WI38 (cell line): ENCODE measurements around the gene VSTM2B.

Experiments
- H3K4me3 ChIP-seq: 2 replicates; pipeline ENCODE4 v1.5.1; 2011; ENCODE audit warnings: low read depth, mild to moderate bottlenecking, control low read depth, low read length
- TF ChIP-seq, protein P1 (sequence below): IDR thresholded peaks from 2 replicates; pipeline ENCODE4 v1.5.1; 2012; ENCODE audit warnings: low read depth, mild to moderate bottlenecking, control low read depth, low read length

VSTM2B gene

DNA sequence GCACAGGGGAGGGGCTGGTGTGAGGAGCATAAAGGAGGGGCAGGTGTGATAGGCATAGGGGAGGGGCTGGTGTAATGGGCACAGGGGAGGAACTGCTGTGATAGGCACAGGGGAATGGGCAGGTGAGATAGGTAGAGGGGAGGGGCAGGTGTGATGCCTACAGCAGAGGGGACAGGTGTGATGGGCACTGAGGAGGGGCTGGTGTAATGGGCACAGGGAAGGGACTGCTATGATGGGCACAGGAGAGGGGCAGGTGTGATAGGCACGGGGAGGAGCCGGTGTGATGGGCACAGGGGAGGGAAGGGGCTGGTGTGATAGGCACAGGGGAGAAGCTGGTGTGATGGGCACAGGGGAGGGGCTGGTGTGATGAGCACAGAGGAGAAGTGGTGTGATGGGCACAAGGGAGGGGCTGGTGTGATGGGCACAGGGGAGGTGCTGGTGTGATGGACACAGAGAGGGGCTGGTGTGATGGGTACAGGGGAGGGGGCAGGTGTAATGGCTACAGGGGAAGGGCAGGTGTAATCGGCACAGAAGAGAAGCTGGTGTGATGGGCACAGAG is 40.8 kb downstream of the VSTM2B start:
- no peak overlapping the region for H3K4me3 ChIP-seq
- TF ChIP-seq, protein P1, sequence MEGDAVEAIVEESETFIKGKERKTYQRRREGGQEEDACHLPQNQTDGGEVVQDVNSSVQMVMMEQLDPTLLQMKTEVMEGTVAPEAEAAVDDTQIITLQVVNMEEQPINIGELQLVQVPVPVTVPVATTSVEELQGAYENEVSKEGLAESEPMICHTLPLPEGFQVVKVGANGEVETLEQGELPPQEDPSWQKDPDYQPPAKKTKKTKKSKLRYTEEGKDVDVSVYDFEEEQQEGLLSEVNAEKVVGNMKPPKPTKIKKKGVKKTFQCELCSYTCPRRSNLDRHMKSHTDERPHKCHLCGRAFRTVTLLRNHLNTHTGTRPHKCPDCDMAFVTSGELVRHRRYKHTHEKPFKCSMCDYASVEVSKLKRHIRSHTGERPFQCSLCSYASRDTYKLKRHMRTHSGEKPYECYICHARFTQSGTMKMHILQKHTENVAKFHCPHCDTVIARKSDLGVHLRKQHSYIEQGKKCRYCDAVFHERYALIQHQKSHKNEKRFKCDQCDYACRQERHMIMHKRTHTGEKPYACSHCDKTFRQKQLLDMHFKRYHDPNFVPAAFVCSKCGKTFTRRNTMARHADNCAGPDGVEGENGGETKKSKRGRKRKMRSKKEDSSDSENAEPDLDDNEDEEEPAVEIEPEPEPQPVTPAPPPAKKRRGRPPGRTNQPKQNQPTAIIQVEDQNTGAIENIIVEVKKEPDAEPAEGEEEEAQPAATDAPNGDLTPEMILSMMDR, result no peak

DNA sequence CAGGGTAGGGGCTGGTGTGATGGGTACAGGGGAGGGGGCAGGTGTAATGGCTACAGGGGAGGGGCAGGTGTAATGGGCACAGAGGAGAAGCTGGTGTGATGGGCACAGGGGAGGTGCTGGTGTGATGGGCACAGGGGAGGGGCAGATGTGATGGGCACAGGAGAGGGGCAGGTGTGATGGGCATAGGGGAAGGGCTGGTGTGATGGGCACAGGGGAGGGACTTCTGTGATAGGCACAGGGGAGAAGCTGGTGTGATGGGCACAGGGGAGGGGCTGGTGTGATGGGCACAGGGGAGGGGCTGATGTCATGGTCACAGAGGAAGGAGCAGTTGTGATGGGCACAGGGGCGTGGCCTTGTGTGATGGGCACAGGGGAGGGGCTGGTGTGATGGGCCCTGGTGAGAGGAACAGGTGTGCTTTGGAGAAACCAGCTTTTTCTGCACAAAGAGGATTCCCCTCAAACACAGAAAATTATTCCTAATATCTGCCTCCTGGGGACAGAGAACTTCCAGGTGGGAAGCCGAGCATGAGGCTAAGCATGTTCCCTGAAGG is 41.6 kb downstream of the VSTM2B start:
- TF ChIP-seq, protein P1, result no peak
- H3K4me3 ChIP-seq, result no peak overlapping the region

DNA sequence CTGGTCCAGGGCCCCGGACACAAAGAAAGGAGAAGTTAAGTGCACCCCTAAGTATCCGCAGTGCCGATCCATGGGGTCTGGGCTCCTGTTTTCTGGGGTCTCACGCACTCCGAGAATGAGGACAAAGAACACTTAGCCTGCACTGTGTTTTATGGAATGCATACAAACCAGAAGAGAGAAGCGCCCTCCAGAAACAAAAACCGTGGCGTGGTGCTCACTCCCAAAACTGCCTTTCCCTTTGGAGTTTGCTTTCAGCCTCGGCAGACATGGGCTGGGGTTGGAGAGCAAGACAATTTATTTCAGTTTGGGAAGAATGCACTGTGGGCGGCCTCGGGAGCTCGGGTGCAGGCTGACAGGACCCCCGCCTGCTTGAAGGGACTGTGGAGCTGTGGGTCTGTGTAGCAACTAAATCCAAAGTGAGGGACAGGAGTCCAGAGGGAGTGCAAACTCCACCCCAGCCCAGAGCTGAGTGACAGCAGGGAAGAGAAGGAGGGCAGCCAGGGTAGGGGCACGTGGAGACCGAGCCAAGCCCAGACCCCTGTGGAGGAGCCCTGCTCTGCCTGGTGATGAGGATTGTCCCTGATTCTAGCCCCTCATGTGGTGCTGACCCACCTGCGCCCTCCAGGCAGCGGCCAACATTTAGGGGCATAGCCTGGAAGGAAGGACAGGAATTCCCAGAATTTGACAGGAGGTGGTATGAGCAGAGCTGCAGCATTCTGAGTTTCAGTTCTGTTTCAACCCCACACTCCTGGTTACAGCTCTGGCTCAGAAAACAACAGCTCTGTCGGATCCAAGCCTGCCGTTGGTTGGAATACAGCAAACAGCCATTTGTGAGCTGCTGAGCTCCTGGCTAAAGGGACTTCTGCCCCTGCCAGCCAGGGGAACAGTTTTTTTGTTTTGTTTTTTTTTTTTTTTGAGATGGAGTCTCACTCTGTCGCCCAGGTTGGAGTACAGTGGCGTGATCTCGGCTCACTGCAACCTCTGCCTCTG is 42.5 kb downstream of the VSTM2B start:
- TF ChIP-seq, protein P1, result no peak
- no peak overlapping the region for H3K4me3 ChIP-seq

DNA sequence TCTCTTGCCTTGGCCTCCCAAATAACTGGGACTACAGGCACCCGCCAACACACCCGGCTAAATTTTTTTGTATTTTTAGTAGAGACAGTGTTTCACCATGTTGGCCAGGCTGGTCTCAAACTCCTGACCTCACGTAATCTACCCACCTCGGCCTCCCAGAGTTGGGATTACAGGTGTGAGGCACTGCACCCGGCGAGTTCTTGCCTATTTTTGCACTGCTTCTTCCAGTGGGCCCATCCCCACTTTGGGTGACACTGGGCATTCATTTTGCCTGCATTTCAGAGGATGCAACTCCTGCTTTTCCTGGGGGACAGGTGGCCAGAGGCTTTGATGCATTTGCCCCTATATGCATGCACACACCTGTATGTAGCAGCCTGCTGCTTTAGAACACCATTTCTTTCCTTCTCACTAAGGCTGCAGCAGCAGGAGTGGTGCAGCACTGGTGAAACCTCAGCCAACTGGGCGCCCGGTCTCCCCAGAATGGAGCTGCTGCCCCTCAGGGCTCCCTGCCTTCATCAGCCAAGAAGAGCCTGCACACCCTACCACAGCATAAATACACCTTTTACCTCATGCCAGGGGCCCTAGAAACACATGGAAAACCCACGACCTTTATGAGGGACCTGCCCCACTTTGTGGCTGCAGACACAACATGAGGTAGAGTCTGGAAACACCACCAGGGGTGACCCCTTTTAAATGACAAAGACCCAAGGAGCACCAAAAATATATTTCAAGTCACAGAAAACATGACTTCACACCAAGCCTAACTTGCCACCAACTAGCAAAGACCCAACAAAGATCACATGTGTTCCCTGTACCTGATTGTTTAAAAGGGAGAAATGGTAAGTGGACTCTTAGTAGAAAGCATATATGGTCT is 43.5 kb downstream of the VSTM2B start:
- TF ChIP-seq, protein P1, result no peak
- H3K4me3 ChIP-seq, result no peak overlapping the region

DNA sequence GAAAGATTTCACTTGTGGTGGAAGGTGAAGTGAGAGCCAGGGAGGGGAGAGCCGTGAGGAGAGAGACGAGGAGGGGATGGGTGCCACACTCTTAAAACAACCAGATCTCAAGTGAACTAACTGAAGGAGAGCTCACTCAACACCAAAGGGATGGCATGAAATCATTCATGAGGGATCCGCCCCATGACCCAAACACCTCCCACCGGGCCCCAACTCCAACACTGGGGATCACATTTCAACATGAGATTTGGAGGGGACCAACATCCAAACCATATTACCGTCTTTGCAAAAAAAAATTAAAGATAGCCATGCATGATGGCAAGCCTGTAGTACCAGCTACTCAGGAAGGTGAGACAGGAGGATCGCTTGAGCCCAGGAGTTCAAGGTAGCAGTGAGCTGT is 45.4 kb downstream of the VSTM2B start:
- TF ChIP-seq, protein P1, result no peak
- no peak overlapping the region for H3K4me3 ChIP-seq

DNA sequence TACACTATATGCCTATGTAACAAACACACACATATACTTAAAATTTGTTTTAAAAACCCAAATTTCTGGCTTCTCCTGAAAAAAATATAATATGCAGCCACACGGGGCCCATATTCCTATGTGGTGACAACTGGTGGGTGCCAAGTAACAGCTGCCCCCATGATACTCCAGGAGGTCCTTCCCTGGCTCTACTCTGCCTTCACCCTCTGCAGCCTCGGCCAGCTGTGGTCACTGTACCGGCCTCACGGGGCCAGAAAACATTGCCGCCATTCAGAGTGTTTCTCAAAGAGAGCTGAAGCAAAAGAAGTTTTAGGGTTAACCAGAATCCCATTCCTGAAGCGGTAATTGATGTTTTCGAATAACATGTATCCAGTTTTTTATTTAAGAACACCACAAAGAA is 47.7 kb downstream of the VSTM2B start:
- TF ChIP-seq, protein P1, result no peak
- no peak overlapping the region for H3K4me3 ChIP-seq
